K562 (cell line): ENCODE data around the gene DHRS3. TPM values are rescaled to one million over a fixed set of nuclear protein-coding genes. Genes with fewer than 3 reads are reported as not detected.

Experiments used
- ATAC-seq: fragments of 200-7000 bp; cut with Tn5 transposase; 3 replicates; pipeline ENCODE4 v1.9.1; 2020; ENCODE audit warnings: moderate library complexity
- BruUV-seq: library from RNA; stranded (reverse); fragments of 400-500 nt; replicated peaks from 2 replicates; lab custom pipeline; 2021; lab: Mats Ljungman, UMichigan
- CTCF ChIA-PET: fragments of 300-600 bp; formaldehyde crosslinking; extraction: SDS; loops from one replicate; lab custom pipeline; 2021; ENCODE audit warnings: low intra/inter-chr PET ratio; lab: Yijun Ruan, JAX
- POLR2A ChIA-PET: fragments of 300-600, 350-650 bp; sonication (Branson Sonifier 250); formaldehyde crosslinking; extraction: SDS; loops from one replicate; lab custom pipeline; 2021; ENCODE audit warnings: antibody characterized with exemption, inconsistent platforms; lab: Yijun Ruan, JAX
- DNase-seq, 4 experiments: peaks; one replicate each; pipeline versions ENCODE4 v3.0.0 to v3.0.0-alpha.2; 2011 to 2018; ENCODE audit warnings: low spot score in 3 of 4, mixed read lengths in 3 of 4; ENCODE audit errors: extremely low read depth in 1 of 4
- FAIRE-seq: peaks from 2 replicates; lab custom pipeline; 2011; peaks lifted over from hg19 to GRCh38; lab: Jason Lieb, UNC
- H2AFZ ChIP-seq: 2 replicates; pipeline ENCODE4 v1.6.0; 2011; ENCODE audit warnings: low read depth, low read length, control low read depth, inconsistent platforms
- H3K27ac ChIP-seq: fragments of 200-600 bp; 3 replicates; pipeline ENCODE4 v1.8.0; 2011; ENCODE audit warnings: low read depth, mild to moderate bottlenecking, control low read depth, inconsistent platforms, low read length, moderate library complexity, mixed read lengths; ENCODE audit errors: extremely low read depth
- H3K27me3 ChIP-seq, 2 experiments: fragments of 300-600 bp in 1 of 2; 2 replicates in 1 of 2; 3 replicates in 1 of 2; pipeline versions ENCODE4 v1.6.0 to v1.8.0; 2011; ENCODE audit warnings: inconsistent platforms in 2 of 2, low read length in 2 of 2, mild to moderate bottlenecking in 1 of 2, mixed read lengths in 1 of 2, moderate library complexity in 1 of 2; ENCODE audit not compliant: control insufficient read depth in 2 of 2, insufficient read depth in 2 of 2
- H3K36me3 ChIP-seq: fragments of 300-600 bp; 3 replicates; pipeline ENCODE4 v1.8.0; 2011; ENCODE audit warnings: mild to moderate bottlenecking, low read length, inconsistent platforms; ENCODE audit not compliant: control insufficient read depth, insufficient read depth
- H3K4me1 ChIP-seq, 2 experiments: fragments of 200-600 bp in 1 of 2; replicated peaks in 1 of 2; 2 replicates in 1 of 2; 3 replicates in 1 of 2; pipeline versions ENCODE4 v1.5.1 to v1.8.0; 2011; ENCODE audit warnings: inconsistent platforms in 2 of 2, low read length in 2 of 2, mild to moderate bottlenecking in 1 of 2, mixed read lengths in 1 of 2, moderate library complexity in 1 of 2; ENCODE audit not compliant: control insufficient read depth in 2 of 2, insufficient read depth in 2 of 2
- H3K4me2 ChIP-seq: 2 replicates; pipeline ENCODE4 v1.6.1; 2011; ENCODE audit warnings: low read length, control low read depth, inconsistent platforms, mixed read lengths; ENCODE audit not compliant: insufficient read depth
- H3K4me3 ChIP-seq: fragments of 200-600 bp; sonication (generic), shearing (Covaris generic); 2 replicates; pipeline ENCODE4 v1.5.1; 2016; ENCODE audit warnings: control low read depth, inconsistent platforms
- H3K79me2 ChIP-seq: fragments of 200-600 bp; 3 replicates; pipeline ENCODE4 v1.8.0; 2011; ENCODE audit warnings: low read length, inconsistent platforms; ENCODE audit not compliant: control insufficient read depth, insufficient read depth
- H3K9ac ChIP-seq, 2 experiments: 2 replicates each; pipeline versions ENCODE4 v1.6.0 to v1.6.1; 2011; ENCODE audit warnings: low read depth in 2 of 2, low read length in 2 of 2, control low read depth in 1 of 2, inconsistent platforms in 1 of 2, mild to moderate bottlenecking in 1 of 2, mixed read lengths in 1 of 2; ENCODE audit not compliant: insufficient read depth in 1 of 2
- H3K9me1 ChIP-seq: one replicate; pipeline ENCODE4 v1.6.0; 2011; ENCODE audit warnings: inconsistent platforms, mild to moderate bottlenecking, low read length, moderate library complexity; ENCODE audit not compliant: control insufficient read depth, insufficient read depth
- H3K9me3 ChIP-seq: replicated peaks from 2 replicates; pipeline ENCODE4 v1.5.1; 2011; ENCODE audit warnings: low read depth, low read length, inconsistent platforms; ENCODE audit not compliant: control insufficient read depth, insufficient read depth
- H4K20me1 ChIP-seq: replicated peaks from 2 replicates; pipeline ENCODE4 v1.6.1; 2011; ENCODE audit warnings: low read length, inconsistent platforms, mixed read lengths; ENCODE audit not compliant: control insufficient read depth, insufficient read depth
- ATF1 ChIP-seq, 2 experiments: fragments of 450-650 bp in 1 of 2; IDR thresholded peaks; 2 replicates each; pipeline ENCODE4 v1.6.1; 2016; ENCODE audit warnings: missing compliant biosample characterization in 1 of 2, missing genetic modification characterization in 1 of 2
- ATF7 ChIP-seq: fragments of 450-650 bp; IDR thresholded peaks from 2 replicates; pipeline ENCODE4 v1.7.1; 2014; ENCODE audit warnings: mild to moderate bottlenecking, moderate library complexity
- GABPB2 ChIP-seq: fragments of 250-450 bp; sonication (Bioruptor Pico); conservative IDR thresholded peaks from 2 replicates; pipeline ENCODE4 v1.5.1; 2021; ENCODE audit warnings: mild to moderate bottlenecking
- HMGN3 ChIP-seq: IDR thresholded peaks from 2 replicates; pipeline ENCODE4 v1.6.1; 2011; ENCODE audit warnings: borderline replicate concordance, low read depth, mild to moderate bottlenecking, mixed read lengths, low read length; ENCODE audit not compliant: insufficient read length; ENCODE audit errors: extremely low read depth
- JUND ChIP-seq, 2 experiments: IDR thresholded peaks; 2 replicates in 1 of 2; 3 replicates in 1 of 2; pipeline ENCODE4 v1.6.1; 2011; ENCODE audit warnings: borderline replicate concordance in 2 of 2, low read depth in 2 of 2, low read length in 2 of 2, improper control_type of control experiment in 1 of 2, missing biosample characterization in 1 of 2, missing genetic modification characterization in 1 of 2, missing genetic modification reagents in 1 of 2
- POLR2G ChIP-seq: fragments of 200-400 bp; formaldehyde crosslinking; IDR thresholded peaks from 2 replicates; pipeline ENCODE4 v1.6.1; 2017; ENCODE audit warnings: low read depth, mild to moderate bottlenecking, antibody characterized with exemption, low read length, moderate library complexity
- PURB ChIP-seq: sonication (generic); formaldehyde crosslinking; IDR thresholded peaks from 2 replicates; pipeline ENCODE4 v1.9.0; 2021; ENCODE audit warnings: low read depth, mild to moderate bottlenecking, missing genetic modification reagents
- SMARCE1 ChIP-seq: fragments of 450-650 bp; IDR thresholded peaks from 2 replicates; pipeline ENCODE4 v1.7.1; 2016; ENCODE audit warnings: mild to moderate bottlenecking
- ZBTB33 ChIP-seq: sonication (generic); formaldehyde crosslinking; IDR thresholded peaks from 2 replicates; pipeline ENCODE4 v1.8.1; 2023; ENCODE audit warnings: mild to moderate bottlenecking, missing genetic modification reagents
- WGBS: fragments of 100-300 bp; shearing (Covaris generic); methylation state at CpG from one replicate; pipeline ENCODE4 v1.1.6; 2016; ENCODE audit warnings: low coverage, mixed read lengths; ENCODE audit not compliant: insufficient coverage; ENCODE audit errors: missing lambda C conversion rate; 5-methylcytosine and 5-hydroxymethylcytosine counted together
- in situ Hi-C: fragments of 300-500 bp; cut with MboI; formaldehyde crosslinking; loops from 4 replicates; pipeline ENCODE4 v1.15.0; 2018; ENCODE audit warnings: inconsistent platforms, mixed read lengths
- intact Hi-C: fragments of 100-400 bp; cut with micrococcal nuclease; formaldehyde crosslinking; loops from 2 replicates; pipeline ENCODE4 v1.14.2; 2022
- polyA plus RNA-seq, 8 experiments: library from polyadenylated mRNA; depleted of rRNA in 4 of 8; stranded (reverse) in 5 of 8; unstranded in 3 of 8; fragments of >200 nt; fragmentation: Nextera tagmentation in 2 of 8; fragmentation: Illumina TruSeq in 1 of 8; extraction: Ambion mirVana in 2 of 8; extraction: Trizol in 1 of 8; gene quantifications; 2 replicates each; pipeline versions ENCODE4 v1.2.1 to v1.2.3, GENCODE V29; 2011 to 2014; ENCODE audit warnings: inconsistent platforms in 1 of 8, missing spikeins in 1 of 8
- total RNA-seq, 7 experiments: library from RNA; depleted of rRNA in 6 of 7; stranded (reverse); fragments of >200 nt in 6 of 7; fragmentation: Illumina TruSeq in 2 of 7; extraction: Trizol in 2 of 7; gene quantifications; 2 replicates each; pipeline versions ENCODE4 v1.2.1 to v1.2.3, GENCODE V29; 2011 to 2021; ENCODE audit warnings: low replicate concordance in 1 of 7
- TF ChIP-seq, protein P1 (sequence below), 2 experiments: fragments of 450-650 bp in 1 of 2; sonication (generic) in 1 of 2; formaldehyde crosslinking in 1 of 2; IDR thresholded peaks in 1 of 2; conservative IDR thresholded peaks in 1 of 2; 2 replicates each; pipeline versions ENCODE4 v1.6.1 to v1.8.1; 2016 to 2023; ENCODE audit warnings: mild to moderate bottlenecking in 2 of 2, moderate library complexity in 2 of 2, inconsistent platforms in 1 of 2, missing genetic modification reagents in 1 of 2

DHRS3 gene
- total and polyA plus RNA-seq, 9 of the 15 experiments (the other 6 are each of a cell fraction or from before 2014, with no cell fraction given), result 21.0 to 116 (median 58.7) TPM

DNA sequence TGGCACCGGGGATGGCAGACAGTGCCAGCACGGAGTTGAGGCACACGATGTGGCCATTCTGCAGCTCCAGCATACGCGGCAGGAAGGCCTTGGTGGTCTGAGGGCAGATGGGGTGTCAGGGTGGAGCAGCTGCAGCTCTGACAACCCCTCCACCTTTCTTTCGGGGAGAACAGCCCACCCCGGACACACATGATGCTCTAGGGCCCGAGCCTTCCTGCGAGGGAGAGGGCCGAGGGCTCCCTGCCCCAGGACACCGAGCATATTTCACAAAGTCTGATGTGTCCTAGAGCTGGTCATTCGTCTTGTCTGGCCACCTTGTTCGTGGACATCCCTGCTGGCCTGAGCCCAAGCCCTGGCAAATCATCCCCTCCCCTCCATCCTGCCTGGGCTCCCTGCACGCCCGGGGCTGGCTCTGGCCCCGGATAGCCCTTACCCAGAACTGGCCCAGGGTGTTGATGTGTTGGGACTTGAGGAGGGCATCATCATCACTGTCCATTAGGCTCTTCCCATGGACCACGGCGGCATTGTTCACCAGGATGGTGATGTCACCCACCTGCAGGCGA, 39.1 kb downstream of the DHRS3 start:
- Histone ChIP-seq H3K27me3 (no peaks in the 10 kb centered on the region; a peak in 1 of 5 replicates), H4K20me1 (no peaks in the 10 kb centered on the region; the same call in 1 of the 2 replicates), H3K27ac (no peak overlapping the region), H3K4me2 (no peak overlapping the region), H3K9me3 (no peaks in the 10 kb centered on the region), H3K79me2 (0 out of 3 replicates have a peak, but pooled peaks cover 8% of the 10 kb centered on the region), H3K9ac (0 out of 4 replicates have a peak overlapping the region, but pooled peaks of 1 of the 2 experiments have one; percentile 18), H3K36me3 (peaks cover 74% of the 10 kb centered on the region), H3K4me1 (no peaks in the 10 kb centered on the region; a peak in 1 of 5 replicates), H3K4me3 (no peak overlapping the region), H2AFZ (no peak overlapping the region), H3K9me1 (no peaks in the 10 kb centered on the region)
- BruUV-seq, result no TSS peak
- no peak for TF ChIP-seq GABPB2 (CRISPR knock-in tag)
- TF ChIP-seq HMGN3, result peak; percentile 10
- TF ChIP-seq POLR2G, result peak; percentile 48
- WGBS, result 84% methylated on average over 19 of the region's 19 CpGs
- ATAC-seq (no peak), FAIRE-seq (no peak), DNase-seq (no peak)
- in situ Hi-C loops, result no loop called here
- intact Hi-C loops, result no loop called here
- ChIA-PET POLR2A (interaction anchor here (1.1 to 2.2 kb wide), 2 partner anchors 8 to 12 kb away, joined by 3 to 15 read pairs; no protein-coding TSS in a partner anchor), CTCF (no interaction called here)

DNA sequence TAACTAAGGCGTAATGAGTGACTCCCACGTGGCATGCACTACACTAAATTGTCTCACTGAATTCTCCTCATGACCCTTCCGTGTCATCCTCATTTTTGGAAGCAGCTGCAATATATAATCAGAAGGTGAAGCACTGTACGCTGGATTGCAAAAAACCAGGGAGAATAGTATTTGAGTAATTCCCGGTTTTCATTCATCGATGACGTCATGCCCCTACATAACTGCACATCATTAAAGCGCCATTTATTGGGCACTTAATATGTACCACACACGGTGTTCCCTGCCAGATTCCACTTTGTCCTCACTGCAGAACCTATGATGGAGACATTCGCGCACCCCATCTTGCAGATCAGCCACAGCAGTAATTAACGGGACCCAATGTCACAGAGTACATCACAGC, 41.0 kb downstream of the DHRS3 start:
- no peaks in the 10 kb centered on the region; a peak in 3 of 5 replicates for H3K4me1 ChIP-seq
- no peak overlapping the region for H3K9ac ChIP-seq
- H3K79me2 ChIP-seq, result no peaks in the 10 kb centered on the region
- ATAC-seq (no peak), DNase-seq (no peak), FAIRE-seq (no peak)
- no peak overlapping the region for H3K4me3 ChIP-seq
- in situ Hi-C loops, result no loop called here
- no peak overlapping the region for H3K4me2 ChIP-seq
- ChIA-PET POLR2A (interaction anchor here (0.9 to 2.2 kb wide), 3 partner anchors 10 to 20 kb away, joined by 3 to 15 read pairs (median 3); no protein-coding TSS in a partner anchor), CTCF (no interaction called here)
- no peak overlapping the region for H3K27ac ChIP-seq
- H3K36me3 ChIP-seq, result peaks cover 86% of the 10 kb centered on the region
- H2AFZ ChIP-seq, result no peak overlapping the region
- H3K9me1 ChIP-seq, result no peaks in the 10 kb centered on the region
- intact Hi-C loops, result no loop called here
- no peaks in the 10 kb centered on the region for H3K9me3 ChIP-seq
- no peak for TF ChIP-seq JUND (IDR thresholded peaks at IDR 0.05; ENCODE audit: borderline replicate concordance, low read depth, low read length)
- TF ChIP-seq JUND (tag; IDR thresholded peaks at IDR 0.05; ENCODE audit: borderline replicate concordance, low read depth, low read length), result peak; percentile 15; the same call in 1 of the 3 replicates
- TF ChIP-seq SMARCE1, result no peak
- no peak for TF ChIP-seq PURB (CRISPR knock-in tag)
- peak; percentile 61; the same call in 1 of the 2 replicates for TF ChIP-seq ATF7
- TF ChIP-seq, protein P1, sequence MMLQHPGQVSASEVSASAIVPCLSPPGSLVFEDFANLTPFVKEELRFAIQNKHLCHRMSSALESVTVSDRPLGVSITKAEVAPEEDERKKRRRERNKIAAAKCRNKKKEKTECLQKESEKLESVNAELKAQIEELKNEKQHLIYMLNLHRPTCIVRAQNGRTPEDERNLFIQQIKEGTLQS (IDR thresholded peaks at IDR 0.05), result peak; percentile 80
- TF ChIP-seq, protein P1 (CRISPR knock-in tag; conservative IDR thresholded peaks at IDR 0.05), result no peak
- TF ChIP-seq ZBTB33, result 0 out of 2 replicates have a peak, but pooled peaks have one; percentile 35
- TF ChIP-seq ATF1 (CRISPR knock-in tag; IDR thresholded peaks at IDR 0.05), result no peak
- peak; percentile 27; the same call in 1 of the 2 replicates for TF ChIP-seq ATF1 (tag; IDR thresholded peaks at IDR 0.05)
- no peaks in the 10 kb centered on the region; a peak in 1 of 5 replicates for H3K27me3 ChIP-seq
- WGBS, result 77% methylated on average over 12 of the region's 12 CpGs
- H4K20me1 ChIP-seq, result no peaks in the 10 kb centered on the region
- no TSS peak for BruUV-seq
